OCI-LY1 (cell line): Measurements from ENCODE around the gene HEPACAM.

Source experiments
- H2AFZ ChIP-seq: fragments of 200-600 bp; sonication (generic), shearing (Covaris generic); 2 replicates; pipeline ENCODE4 v1.6.0; 2014; ENCODE audit warnings: antibody characterized with exemption, mild to moderate bottlenecking, low read length
- H3F3A ChIP-seq: fragments of 200-600 bp; sonication (generic), shearing (Covaris generic); 2 replicates; pipeline ENCODE4 v1.6.0; 2014; ENCODE audit warnings: mild to moderate bottlenecking, antibody characterized with exemption, low read length, moderate library complexity; ENCODE audit not compliant: insufficient read depth
- H3K27ac ChIP-seq: fragments of 200-600 bp; sonication (generic); 2 replicates; pipeline ENCODE4 v1.5.1; 2014; ENCODE audit warnings: low read length, mixed run types, mild to moderate bottlenecking, low read depth; ENCODE audit not compliant: poor library complexity, severe bottlenecking
- H3K27me3 ChIP-seq: fragments of 200-600 bp; sonication (generic); 2 replicates; pipeline ENCODE4 v1.6.0; 2014; ENCODE audit warnings: antibody characterized with exemption, mild to moderate bottlenecking, low read length, moderate library complexity; ENCODE audit not compliant: insufficient read depth
- H3K36me3 ChIP-seq: fragments of 200-600 bp; sonication (generic); 2 replicates; pipeline ENCODE4 v1.6.1; 2014; ENCODE audit warnings: mild to moderate bottlenecking, antibody characterized with exemption, low read length, moderate library complexity, mixed read lengths; ENCODE audit not compliant: insufficient read depth
- H3K4me1 ChIP-seq: fragments of 200-600 bp; sonication (generic); 2 replicates; pipeline ENCODE4 v1.5.1; 2014; ENCODE audit warnings: mild to moderate bottlenecking, low read length, moderate library complexity; ENCODE audit not compliant: insufficient read depth, severe bottlenecking
- H3K4me2 ChIP-seq: fragments of 200-600 bp; sonication (generic), shearing (Covaris generic); 2 replicates; pipeline ENCODE4 v1.6.1; 2014; ENCODE audit warnings: low read length
- H3K4me3 ChIP-seq: fragments of 200-600 bp; sonication (generic); 2 replicates; pipeline ENCODE4 v1.5.1; 2014; ENCODE audit warnings: low read length, low read depth, mild to moderate bottlenecking, mixed read lengths; ENCODE audit not compliant: poor library complexity, severe bottlenecking
- H3K79me2 ChIP-seq: fragments of 200-600 bp; shearing (Covaris generic); 2 replicates; pipeline ENCODE4 v1.6.1; 2016; ENCODE audit warnings: mixed run types, low read length, mixed read lengths; ENCODE audit not compliant: insufficient read depth
- H3K9ac ChIP-seq: fragments of 200-600 bp; sonication (generic), shearing (Covaris generic); 2 replicates; pipeline ENCODE4 v1.6.1; 2014; ENCODE audit warnings: mild to moderate bottlenecking, low read length, mixed read lengths
- H3K9me2 ChIP-seq: fragments of 200-600 bp; sonication (generic), shearing (Covaris generic); 2 replicates; pipeline ENCODE4 v1.6.1; 2014; ENCODE audit warnings: low read depth, mild to moderate bottlenecking, low read length, mixed read lengths
- H3K9me3 ChIP-seq: fragments of 200-600 bp; shearing (Covaris generic); 2 replicates; pipeline ENCODE4 v1.6.1; 2014; ENCODE audit warnings: low read length, mixed read lengths
- H4K20me1 ChIP-seq: fragments of 200-600 bp; sonication (generic), shearing (Covaris generic); 2 replicates; pipeline ENCODE4 v1.6.0; 2016; ENCODE audit warnings: mild to moderate bottlenecking, low read length; ENCODE audit not compliant: insufficient read depth
- EZH2 ChIP-seq: fragments of 200-600 bp; sonication (generic), shearing (Covaris generic); IDR thresholded peaks from 2 replicates; pipeline ENCODE4 v1.8.0; 2017; ENCODE audit warnings: borderline replicate concordance, mixed run types, mild to moderate bottlenecking, antibody characterized with exemption, low read length, moderate library complexity, mixed read lengths
- TF ChIP-seq, protein P1 (sequence below): fragments of 200-600 bp; sonication (generic), shearing (Covaris generic); IDR thresholded peaks from 2 replicates; pipeline ENCODE4 v1.5.1; 2017; ENCODE audit warnings: mild to moderate bottlenecking, antibody characterized with exemption, low read length, moderate library complexity, mixed read lengths

HEPACAM gene

DNA sequence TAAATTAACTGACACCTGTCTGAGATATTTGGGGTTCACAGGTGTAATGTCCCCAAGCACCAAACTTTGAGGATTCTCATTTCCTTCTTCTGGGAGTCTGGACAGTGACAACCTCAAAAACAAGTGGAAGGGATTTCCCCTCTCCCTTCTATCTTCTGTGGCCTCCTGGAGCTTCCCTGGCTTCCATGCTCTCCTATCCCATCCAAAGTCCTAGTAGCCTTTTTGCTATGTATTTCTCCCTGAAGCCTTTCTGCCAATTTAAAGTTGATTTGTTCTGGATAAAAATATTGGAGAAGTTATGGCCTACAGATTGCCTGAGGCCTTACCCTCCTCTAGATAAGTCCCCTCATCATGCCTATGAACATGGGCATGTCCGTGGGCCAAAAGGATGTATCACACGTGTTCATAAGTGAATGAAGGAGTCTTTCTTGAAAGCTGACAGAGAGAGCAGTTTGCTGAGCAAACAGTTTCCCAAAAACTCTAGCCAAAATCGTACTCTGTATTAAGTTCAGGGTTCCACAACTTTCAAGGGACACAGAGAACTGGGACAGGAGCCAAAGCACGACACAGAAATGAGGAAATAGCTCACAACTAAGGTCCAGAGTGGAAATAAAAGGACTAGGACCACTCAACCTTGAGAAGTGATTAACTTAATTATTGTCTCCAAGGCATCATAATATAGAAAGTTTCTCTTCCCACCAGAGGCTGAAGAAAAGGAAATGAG is 6.7 kb downstream of the HEPACAM start:
- H3K4me3 ChIP-seq = no peak overlapping the region
- H3K4me2 ChIP-seq = no peak overlapping the region

GRCh38 chr11:124923296-124923695 is 12.6 kb downstream of the HEPACAM start:
- no peak overlapping the region for H3K9ac ChIP-seq
- no peak overlapping the region for H2AFZ ChIP-seq
- no peaks in the 10 kb centered on the region for H3F3A ChIP-seq
- H3K36me3 ChIP-seq = no peaks in the 10 kb centered on the region
- H3K4me1 ChIP-seq = no peaks in the 10 kb centered on the region
- no peaks in the 10 kb centered on the region for H3K27me3 ChIP-seq
- no peaks in the 10 kb centered on the region for H4K20me1 ChIP-seq
- no peaks in the 10 kb centered on the region for H3K9me2 ChIP-seq
- no peak overlapping the region for H3K4me2 ChIP-seq
- H3K79me2 ChIP-seq = no peaks in the 10 kb centered on the region
- no peak overlapping the region for H3K4me3 ChIP-seq
- no peaks in the 10 kb centered on the region for H3K9me3 ChIP-seq
- TF ChIP-seq, protein P1, sequence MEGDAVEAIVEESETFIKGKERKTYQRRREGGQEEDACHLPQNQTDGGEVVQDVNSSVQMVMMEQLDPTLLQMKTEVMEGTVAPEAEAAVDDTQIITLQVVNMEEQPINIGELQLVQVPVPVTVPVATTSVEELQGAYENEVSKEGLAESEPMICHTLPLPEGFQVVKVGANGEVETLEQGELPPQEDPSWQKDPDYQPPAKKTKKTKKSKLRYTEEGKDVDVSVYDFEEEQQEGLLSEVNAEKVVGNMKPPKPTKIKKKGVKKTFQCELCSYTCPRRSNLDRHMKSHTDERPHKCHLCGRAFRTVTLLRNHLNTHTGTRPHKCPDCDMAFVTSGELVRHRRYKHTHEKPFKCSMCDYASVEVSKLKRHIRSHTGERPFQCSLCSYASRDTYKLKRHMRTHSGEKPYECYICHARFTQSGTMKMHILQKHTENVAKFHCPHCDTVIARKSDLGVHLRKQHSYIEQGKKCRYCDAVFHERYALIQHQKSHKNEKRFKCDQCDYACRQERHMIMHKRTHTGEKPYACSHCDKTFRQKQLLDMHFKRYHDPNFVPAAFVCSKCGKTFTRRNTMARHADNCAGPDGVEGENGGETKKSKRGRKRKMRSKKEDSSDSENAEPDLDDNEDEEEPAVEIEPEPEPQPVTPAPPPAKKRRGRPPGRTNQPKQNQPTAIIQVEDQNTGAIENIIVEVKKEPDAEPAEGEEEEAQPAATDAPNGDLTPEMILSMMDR = no peak
- TF ChIP-seq EZH2 = no peak
- H3K27ac ChIP-seq = no peak overlapping the region

More for the DNA sequence above, 6.7 kb downstream of the HEPACAM start:
- Histone ChIP-seq H3K9me3 (no peaks in the 10 kb centered on the region), H3F3A (no peaks in the 10 kb centered on the region), H4K20me1 (no peaks in the 10 kb centered on the region), H3K36me3 (no peaks in the 10 kb centered on the region), H2AFZ (no peak overlapping the region), H3K27ac (no peak overlapping the region), H3K9ac (no peak overlapping the region), H3K4me1 (no peaks in the 10 kb centered on the region), H3K27me3 (no peaks in the 10 kb centered on the region), H3K9me2 (no peaks in the 10 kb centered on the region), H3K79me2 (no peaks in the 10 kb centered on the region)
- TF ChIP-seq EZH2 = no peak
- TF ChIP-seq, protein P1 = no peak

- no peaks in the 10 kb centered on the region for H3K4me1 ChIP-seq
- no peaks in the 10 kb centered on the region for H3K9me2 ChIP-seq
- H3K9me3 ChIP-seq = no peaks in the 10 kb centered on the region
- H3K27ac ChIP-seq = no peak overlapping the region
- H3K9ac ChIP-seq = no peak overlapping the region
- H3K36me3 ChIP-seq = no peaks in the 10 kb centered on the region
- no peaks in the 10 kb centered on the region for H3F3A ChIP-seq
- H3K4me2 ChIP-seq = no peak overlapping the region
- TF ChIP-seq, protein P1 = no peak
- no peak for TF ChIP-seq EZH2
- no peak overlapping the region for H3K4me3 ChIP-seq
- H3K27me3 ChIP-seq = no peaks in the 10 kb centered on the region
- H2AFZ ChIP-seq = no peak overlapping the region
- H3K79me2 ChIP-seq = no peaks in the 10 kb centered on the region
- H4K20me1 ChIP-seq = no peaks in the 10 kb centered on the region
Observed at GRCh38 chr11:124922831-124923230, 13.0 kb downstream of the HEPACAM start.
